ENCODE data around the gene MRPS6.

Gene MRPS6

DNA sequence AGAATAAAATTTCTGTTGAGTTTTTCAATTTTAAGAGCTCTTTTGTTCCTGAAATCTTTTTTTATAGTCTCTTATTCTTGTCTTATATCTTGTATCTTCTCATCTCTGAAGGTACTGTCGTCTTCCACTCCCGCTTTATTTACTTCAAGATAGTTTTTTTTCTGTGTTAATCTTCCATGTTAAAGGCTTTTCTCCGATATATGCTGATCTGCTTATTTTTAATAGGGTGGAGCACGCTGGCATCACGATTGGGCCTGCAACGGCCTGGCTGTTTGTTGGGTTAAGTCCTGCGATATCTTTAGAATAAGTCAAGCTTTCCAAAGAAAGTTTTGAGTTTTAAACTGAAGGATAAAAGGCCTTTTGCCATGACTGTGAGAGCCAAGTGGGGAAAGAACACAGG lies 35.7 kb downstream of the MRPS6 start:
- peaks cover 36% of the 10 kb centered on the region for H3K36me3 Mint-ChIP-seq
- DNase-seq (ENCODE audit: low spot score in 2 of 2) (no peak), ATAC-seq (no peak)
- H3K9me3 Mint-ChIP-seq, result no peaks in the 10 kb centered on the region
- no peak overlapping the region for H3K27ac Mint-ChIP-seq
- H3K4me3 Mint-ChIP-seq, result no peak overlapping the region
- peaks cover 69% of the 10 kb centered on the region for H3K4me1 Mint-ChIP-seq

DNA sequence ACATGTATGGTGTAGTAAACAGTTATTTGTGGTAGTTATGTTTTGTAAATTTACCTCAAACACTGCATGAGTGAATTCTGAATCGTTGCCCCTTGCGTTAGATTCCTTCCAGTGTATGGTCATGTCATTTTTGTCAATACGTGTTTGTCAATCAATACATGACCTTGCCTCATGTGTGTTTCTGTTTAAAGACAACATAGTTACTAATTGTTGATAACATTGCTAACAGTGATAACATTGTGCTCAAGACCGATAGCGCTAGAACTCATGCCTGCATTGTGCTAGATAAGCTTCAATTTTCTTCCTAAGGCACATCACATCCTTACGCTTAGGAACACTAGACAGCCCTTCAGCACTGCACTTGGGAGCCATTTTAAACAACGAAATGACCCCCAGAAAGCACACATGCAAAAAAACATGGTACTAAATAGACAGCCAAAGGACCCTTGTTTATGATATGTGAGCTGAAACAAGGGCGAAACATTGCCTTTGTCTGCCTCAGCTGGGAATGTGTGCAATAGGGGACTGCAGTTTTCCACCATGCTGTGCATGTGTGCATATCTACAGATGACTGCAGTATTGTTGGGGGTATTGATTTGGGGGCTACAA lies 37.3 kb downstream of the MRPS6 start:
- Mint-ChIP-seq H3K9me3 (no peaks in the 10 kb centered on the region), H3K4me1 (peaks cover 68% of the 10 kb centered on the region), H3K36me3 (peaks cover 41% of the 10 kb centered on the region), H3K27ac (no peak overlapping the region), H3K4me3 (no peak overlapping the region)
- DNase-seq (ENCODE audit: low spot score in 2 of 2) (no peak), ATAC-seq (no peak)

DNA sequence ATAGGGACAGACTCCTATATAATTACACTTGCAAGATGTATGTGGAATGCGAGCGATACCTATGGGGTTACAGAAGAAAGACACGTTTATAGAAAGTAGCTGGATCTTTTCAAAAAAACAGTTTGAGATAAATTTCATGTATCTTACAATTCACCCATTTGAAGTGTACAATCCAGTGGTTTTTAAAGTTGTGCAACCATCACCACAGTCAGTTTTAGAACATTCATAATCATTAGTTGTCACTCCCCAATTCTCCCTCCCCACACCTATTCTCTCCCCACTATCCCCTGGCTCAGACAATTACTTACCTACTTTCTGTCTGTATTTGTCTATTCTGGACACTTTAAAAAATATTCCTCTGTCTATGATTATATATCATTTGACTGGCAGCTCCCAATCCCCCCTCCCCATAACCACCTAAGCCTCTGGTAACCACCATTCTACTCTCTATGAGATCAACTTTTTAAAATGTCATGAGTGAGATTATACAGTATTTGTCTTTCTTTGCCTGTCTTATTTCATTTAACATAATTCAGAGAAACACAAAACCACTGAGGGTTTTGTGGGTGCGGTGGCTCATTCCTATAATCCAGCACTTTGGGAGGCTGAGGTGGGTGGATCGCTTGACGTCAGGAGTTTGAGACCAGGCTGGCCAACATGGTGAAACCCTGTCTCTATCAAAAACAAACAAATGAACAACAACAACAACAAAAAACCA lies 39.1 kb downstream of the MRPS6 start:
- Mint-ChIP-seq H3K9me3 (no peaks in the 10 kb centered on the region), H3K4me1 (peaks cover 67% of the 10 kb centered on the region), H3K27ac (peak overlapping the region; percentile 54), H3K36me3 (peaks cover 27% of the 10 kb centered on the region), H3K4me3 (no peak overlapping the region)
- ATAC-seq (no peak), DNase-seq (ENCODE audit: low spot score in 2 of 2) (no peak)

DNA sequence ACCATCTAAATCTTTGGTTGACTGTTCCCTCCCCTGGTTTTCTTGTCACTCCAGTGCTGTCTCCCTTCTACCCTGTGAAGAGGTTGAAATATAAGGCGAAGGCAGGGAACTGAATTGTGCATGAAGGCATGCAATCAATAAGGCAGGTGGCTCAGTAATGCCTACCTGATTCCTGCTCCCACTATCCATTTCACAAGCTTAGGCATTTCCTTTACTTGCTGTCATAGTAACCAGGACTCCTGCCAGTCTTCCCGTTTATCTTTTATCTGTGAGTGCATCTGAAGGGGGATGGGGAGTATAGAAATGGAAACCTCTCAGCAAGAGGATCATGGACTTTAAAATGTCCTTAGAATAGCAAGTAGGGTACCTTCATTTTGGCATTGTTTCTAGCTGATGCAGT lies 40.5 kb downstream of the MRPS6 start:
- H3K27ac Mint-ChIP-seq, result no peak overlapping the region
- no peak for ATAC-seq
- H3K9me3 Mint-ChIP-seq, result no peaks in the 10 kb centered on the region
- peaks cover 34% of the 10 kb centered on the region for H3K36me3 Mint-ChIP-seq
- no peak for DNase-seq (ENCODE audit: low spot score in 2 of 2)
- H3K4me3 Mint-ChIP-seq, result no peak overlapping the region
- peaks cover 64% of the 10 kb centered on the region for H3K4me1 Mint-ChIP-seq

DNA sequence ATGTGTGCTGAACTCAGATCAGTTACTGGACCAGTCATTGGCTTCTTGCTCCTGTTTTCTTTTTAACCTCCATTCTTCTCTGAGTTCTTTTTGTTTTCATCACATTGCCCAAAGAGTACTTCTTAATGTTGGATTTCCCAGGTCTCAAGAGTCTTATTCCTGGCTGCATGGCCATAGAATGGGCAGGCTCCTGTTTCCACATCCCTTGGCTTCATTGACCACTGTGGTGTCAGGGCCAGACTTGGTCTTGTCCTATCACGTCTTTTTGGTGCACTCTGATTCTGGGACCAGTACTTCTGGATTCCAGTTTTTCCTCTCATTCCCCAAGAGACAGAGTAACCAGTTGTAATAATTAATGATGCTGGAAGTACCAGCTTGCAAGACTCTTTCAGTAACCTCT lies 41.8 kb downstream of the MRPS6 start:
- ATAC-seq (no peak), DNase-seq (ENCODE audit: low spot score in 2 of 2) (no peak)
- H3K27ac Mint-ChIP-seq, result no peak overlapping the region
- no peaks in the 10 kb centered on the region for H3K9me3 Mint-ChIP-seq
- no peak overlapping the region for H3K4me3 Mint-ChIP-seq
- H3K36me3 Mint-ChIP-seq, result peaks cover 24% of the 10 kb centered on the region
- H3K4me1 Mint-ChIP-seq, result peaks cover 62% of the 10 kb centered on the region

DNA sequence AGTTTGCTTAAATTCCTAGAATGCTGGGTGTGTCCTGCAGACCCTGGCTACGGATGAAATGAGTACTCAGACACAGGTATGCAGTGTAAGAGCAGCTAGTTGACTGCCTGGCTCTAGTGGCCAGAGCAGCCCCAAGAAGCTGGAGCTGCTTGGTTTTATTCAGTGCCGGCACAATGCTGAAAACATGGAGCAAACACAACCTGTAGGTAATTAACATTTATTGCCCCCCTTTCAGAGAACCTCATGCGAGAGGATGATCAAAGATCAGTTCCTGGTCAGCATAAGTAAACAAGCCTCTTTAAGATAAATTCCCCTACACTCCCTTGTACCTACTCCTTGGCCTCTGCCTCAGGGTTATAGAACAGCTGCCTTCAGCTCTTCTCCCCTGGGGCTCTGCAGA lies 43.2 kb downstream of the MRPS6 start:
- Mint-ChIP-seq H3K4me3 (no peak overlapping the region), H3K9me3 (no peaks in the 10 kb centered on the region), H3K4me1 (peaks cover 50% of the 10 kb centered on the region), H3K36me3 (peaks cover 24% of the 10 kb centered on the region), H3K27ac (no peak overlapping the region)
- DNase-seq (ENCODE audit: low spot score in 2 of 2), result no peak
- ATAC-seq, result no peak

DNA sequence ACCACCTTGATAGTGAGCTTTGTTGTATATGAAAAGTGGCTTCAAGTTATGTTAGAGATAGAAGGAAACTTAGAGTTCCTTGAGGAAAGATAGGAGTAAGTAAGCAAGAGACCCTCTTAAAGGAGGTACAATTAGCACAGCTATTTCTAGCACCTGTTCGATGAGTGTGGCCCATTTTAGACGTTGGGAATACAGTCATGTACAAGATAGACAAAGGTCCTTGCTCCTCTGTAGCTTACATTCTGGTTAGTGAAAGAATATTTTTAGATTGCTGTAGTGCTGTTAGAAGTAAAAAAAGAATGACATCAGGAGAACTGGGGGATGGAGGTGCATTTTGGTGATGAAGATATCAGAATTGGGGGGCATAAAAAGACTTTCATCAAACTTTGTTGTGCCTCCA lies 47.5 kb downstream of the MRPS6 start:
- Mint-ChIP-seq H3K9me3 (no peaks in the 10 kb centered on the region), H3K4me1 (peaks cover 35% of the 10 kb centered on the region), H3K4me3 (no peak overlapping the region), H3K27ac (no peak overlapping the region), H3K36me3 (peaks cover 24% of the 10 kb centered on the region)
- DNase-seq (ENCODE audit: low spot score in 2 of 2), result no peak
- ATAC-seq, result no peak

DNA sequence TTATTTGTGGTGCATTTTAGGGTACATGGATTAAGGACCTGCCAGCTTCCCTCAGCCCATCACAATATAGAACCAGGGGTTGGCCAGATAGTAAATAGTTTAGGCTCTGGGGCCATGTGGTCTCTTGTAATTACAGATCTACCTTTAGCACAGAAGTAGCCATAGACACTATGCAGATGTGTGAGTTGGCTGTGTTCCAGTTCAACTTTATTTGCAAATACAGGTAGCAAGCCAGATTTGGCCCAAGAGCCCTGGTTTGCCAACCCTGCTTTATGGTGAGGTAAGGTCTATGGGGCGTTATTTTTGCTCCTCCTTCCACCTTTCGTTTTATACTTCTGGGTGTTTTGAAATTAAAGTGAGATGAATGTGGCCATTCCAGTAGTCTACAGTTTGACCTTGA lies 48.7 kb downstream of the MRPS6 start:
- H3K36me3 Mint-ChIP-seq, result peaks cover 36% of the 10 kb centered on the region
- no peak overlapping the region for H3K27ac Mint-ChIP-seq
- peaks cover 29% of the 10 kb centered on the region for H3K4me1 Mint-ChIP-seq
- no peak overlapping the region for H3K4me3 Mint-ChIP-seq
- no peaks in the 10 kb centered on the region for H3K9me3 Mint-ChIP-seq
- DNase-seq (ENCODE audit: low spot score in 2 of 2) (no peak), ATAC-seq (no peak)

DNA sequence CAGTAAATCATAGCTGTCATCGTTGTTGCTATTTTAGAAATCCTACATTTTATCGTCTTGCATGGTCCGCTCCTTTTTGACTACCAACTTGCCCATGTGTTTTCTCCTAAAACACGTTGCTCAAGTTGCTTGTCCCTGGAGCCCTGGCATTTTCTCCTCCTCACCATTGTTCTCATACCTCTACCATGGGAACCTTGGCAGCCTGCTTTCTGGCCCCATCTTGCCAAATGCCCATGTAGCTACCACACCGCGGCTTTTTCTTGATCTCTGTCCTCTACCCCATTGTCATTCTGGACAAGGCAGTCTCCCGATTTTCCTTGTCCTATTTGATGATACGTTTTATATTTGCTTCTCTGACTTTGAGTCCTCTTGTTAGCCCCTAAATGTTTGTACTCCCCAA lies 50.2 kb downstream of the MRPS6 start:
- Mint-ChIP-seq H3K4me3 (no peak overlapping the region), H3K36me3 (peaks cover 45% of the 10 kb centered on the region), H3K27ac (peak overlapping the region; percentile 7), H3K4me1 (peaks cover 35% of the 10 kb centered on the region), H3K9me3 (no peaks in the 10 kb centered on the region)
- ATAC-seq (no peak), DNase-seq (ENCODE audit: low spot score in 2 of 2) (no peak)

DNA sequence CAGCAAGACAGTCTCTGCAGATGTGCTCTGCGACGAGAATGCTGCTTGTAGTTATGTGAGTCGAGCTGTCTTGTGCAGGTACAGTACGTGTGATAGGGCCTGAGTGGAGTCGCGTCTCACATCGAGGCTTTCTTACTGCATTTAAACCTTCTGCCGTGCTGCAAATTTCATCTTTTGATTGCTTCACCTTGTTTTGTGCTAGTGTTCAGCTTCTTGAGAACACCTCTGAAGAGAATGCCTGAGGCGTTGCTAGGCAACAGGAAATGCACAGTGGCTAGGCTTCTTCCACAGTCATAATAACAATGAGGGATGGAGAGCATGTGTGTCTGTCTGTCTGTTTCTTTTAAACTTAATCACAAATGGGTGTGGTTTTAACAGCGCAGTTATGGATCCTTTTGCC lies 52.9 kb downstream of the MRPS6 start:
- DNase-seq (ENCODE audit: low spot score in 2 of 2), result no peak
- Mint-ChIP-seq H3K27ac (peak overlapping the region; percentile 26), H3K36me3 (peaks cover 59% of the 10 kb centered on the region), H3K4me3 (no peak overlapping the region), H3K4me1 (peaks cover 54% of the 10 kb centered on the region), H3K9me3 (no peaks in the 10 kb centered on the region)
- ATAC-seq, result no peak

DNA sequence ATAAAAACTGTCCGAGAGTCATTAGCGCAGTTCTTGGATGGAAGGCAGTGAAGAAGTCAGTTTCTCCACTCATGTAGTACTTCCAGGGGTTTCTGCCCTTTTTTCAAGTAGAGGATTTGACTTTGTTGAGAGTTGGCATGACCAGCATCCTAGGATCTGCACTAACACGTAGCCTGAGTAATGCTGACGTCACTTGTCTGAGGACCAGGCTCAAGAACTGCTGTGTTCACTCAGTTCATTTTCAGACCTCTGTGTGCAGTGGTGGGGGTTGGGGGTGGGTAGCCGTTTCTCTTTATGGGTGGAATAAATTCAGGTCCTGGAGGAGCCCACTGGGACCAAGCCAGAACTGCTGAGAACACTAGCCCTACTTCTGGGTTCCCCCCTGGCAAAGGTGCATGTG lies 53.3 kb downstream of the MRPS6 start:
- H3K4me1 Mint-ChIP-seq, result peaks cover 59% of the 10 kb centered on the region
- H3K27ac Mint-ChIP-seq, result no peak overlapping the region
- ATAC-seq, result no peak
- no peak overlapping the region for H3K4me3 Mint-ChIP-seq
- H3K9me3 Mint-ChIP-seq, result no peaks in the 10 kb centered on the region
- H3K36me3 Mint-ChIP-seq, result peaks cover 64% of the 10 kb centered on the region
- DNase-seq (ENCODE audit: low spot score in 2 of 2), result no peak

DNA sequence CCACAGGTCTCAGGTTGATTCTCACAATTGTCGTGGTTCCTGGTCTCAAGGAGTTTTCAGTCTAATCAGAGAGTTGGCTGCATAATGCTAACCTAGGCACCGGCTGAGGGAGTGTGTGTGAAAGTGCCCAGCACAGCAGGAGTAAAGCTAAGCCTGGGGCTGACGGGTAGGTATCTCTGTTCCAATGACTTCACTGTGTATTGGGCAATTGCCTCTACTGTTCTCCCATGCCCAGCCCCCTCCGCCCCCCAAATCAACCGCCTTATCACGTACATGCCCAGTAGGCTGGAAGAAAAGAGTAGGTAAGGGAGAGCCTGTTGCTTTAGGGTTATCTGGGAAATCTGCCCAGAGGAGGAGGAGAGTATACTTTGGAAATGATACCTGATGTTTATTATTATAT lies 54.7 kb downstream of the MRPS6 start:
- no peak for ATAC-seq
- Mint-ChIP-seq H3K4me1 (peaks cover 71% of the 10 kb centered on the region), H3K9me3 (no peaks in the 10 kb centered on the region), H3K36me3 (peaks cover 73% of the 10 kb centered on the region), H3K27ac (peak overlapping the region; percentile 77), H3K4me3 (no peak overlapping the region)
- peak in 1 of 2 donors; percentile 20 for DNase-seq (ENCODE audit: low spot score in 2 of 2)

DNA sequence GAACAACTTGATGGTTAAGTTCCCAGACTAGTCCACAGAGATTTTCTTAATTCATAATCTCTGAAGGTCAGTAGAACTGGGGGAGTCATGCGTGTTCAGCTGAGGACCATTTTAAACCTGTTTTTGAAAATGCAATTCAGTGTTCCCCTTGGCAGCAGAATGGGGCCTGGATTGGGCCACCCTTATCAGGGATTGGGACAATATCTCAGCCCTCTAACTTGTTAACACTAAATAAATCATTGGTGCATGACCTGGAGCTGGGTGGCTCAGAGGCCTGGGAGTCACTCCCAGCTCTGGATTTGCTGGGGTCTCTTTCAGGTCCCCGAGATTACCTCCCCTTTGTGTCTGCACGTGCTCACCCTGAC lies 55.3 kb downstream of the MRPS6 start:
- Mint-ChIP-seq H3K4me1 (peaks cover 71% of the 10 kb centered on the region), H3K4me3 (peak overlapping the region; percentile 28), H3K36me3 (peaks cover 76% of the 10 kb centered on the region)

DNA sequence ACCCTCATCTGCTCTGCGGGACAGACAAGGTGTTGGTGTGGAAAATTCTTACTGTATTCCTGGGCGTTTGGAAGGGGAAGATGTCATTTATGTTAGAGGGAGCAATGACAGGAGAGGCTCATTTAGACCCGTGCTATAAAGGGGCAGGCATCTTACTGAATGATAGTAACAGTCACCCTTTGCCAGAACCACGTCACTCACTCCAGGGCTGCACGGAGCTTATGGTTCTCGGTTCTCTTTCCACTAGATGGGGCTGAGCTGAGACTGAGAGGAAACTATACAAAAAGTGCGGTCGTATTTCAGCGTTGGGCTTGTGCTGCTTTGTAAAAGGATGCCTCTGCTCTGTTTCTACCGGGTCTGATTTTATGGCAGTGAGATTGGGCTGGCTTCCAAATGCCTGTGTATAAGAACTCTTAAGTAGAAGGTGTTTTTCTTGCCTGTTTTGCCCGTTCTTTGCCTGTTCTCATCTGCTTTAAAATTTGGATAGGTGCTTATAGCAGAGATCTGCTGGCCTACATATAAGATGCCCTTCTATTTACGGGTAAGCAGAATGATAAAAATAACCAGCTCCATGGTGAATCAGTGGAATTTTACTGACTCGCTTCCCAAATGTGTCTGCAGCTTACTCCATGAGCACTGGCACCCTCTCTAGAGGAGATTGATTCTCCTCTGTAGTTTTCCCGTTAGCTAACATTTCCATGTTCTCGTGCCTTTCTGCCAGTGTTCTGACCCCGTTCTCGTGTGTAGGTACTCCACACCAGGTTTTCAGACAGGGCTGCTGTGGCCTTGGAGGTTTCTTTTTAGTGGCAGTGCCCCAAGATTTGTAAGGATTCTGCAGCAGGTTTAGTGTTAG lies 55.9 kb downstream of the MRPS6 start:
- Mint-ChIP-seq H3K36me3 (peaks cover 81% of the 10 kb centered on the region), H3K9me3 (no peaks in the 10 kb centered on the region), H3K4me1 (peaks cover 70% of the 10 kb centered on the region), H3K4me3 (peak overlapping the region; percentile 28), H3K27ac (peak overlapping the region; percentile 92)
- ATAC-seq (peak; percentile 98), DNase-seq (ENCODE audit: low spot score in 2 of 2) (peak; percentile 9 to 64)

More for the DNA sequence above, 55.3 kb downstream of the MRPS6 start:
- H3K9me3 Mint-ChIP-seq, result no peaks in the 10 kb centered on the region
- ATAC-seq (no peak), DNase-seq (ENCODE audit: low spot score in 2 of 2) (no peak)
- peak overlapping the region; percentile 92 for H3K27ac Mint-ChIP-seq

DNA sequence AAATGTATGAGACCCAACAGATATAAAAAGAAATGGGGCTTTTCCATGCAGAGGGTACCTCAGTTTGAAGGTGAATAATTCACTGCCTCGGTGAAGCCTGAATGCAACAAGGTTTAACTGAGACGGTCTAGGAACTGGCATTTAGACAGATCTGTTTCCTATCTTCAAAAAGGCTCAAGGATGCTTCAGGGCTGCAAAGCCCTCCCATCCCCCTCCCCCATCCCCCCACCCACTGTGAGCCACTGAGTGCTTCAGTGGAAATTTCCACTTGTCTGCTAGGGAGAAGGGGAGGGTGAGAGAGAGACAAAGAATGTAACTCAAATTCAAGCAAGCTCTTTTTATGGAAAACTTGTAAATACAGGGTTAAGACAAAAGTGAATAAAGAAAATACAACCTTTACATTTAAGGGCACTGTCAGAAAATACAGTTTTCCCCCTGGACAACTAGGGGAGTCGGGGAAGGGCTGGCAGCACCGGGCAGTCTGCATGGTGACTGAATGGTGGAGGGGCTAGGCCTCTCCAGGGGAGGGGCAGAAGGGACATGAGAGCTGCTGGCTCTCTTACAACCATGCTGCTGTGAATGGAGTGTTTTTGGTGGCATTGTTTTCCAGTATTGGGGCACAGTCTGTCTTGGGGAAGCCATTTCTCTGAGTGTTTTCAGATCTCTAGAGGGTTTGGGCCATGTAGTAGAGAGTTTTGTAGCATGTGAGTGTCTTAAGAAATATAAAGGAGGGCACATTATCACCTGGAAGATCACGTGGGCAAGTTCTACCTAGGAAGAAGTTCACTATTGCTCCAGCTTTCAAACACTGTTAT lies 56.7 kb downstream of the MRPS6 start:
- no peaks in the 10 kb centered on the region for H3K9me3 Mint-ChIP-seq
- H3K4me3 Mint-ChIP-seq, result peak overlapping the region; percentile 28
- peak overlapping the region; percentile 92 for H3K27ac Mint-ChIP-seq
- peaks cover 64% of the 10 kb centered on the region for H3K4me1 Mint-ChIP-seq
- peaks cover 81% of the 10 kb centered on the region for H3K36me3 Mint-ChIP-seq
- DNase-seq (ENCODE audit: low spot score in 2 of 2) (peak in 1 of 2 donors; percentile 42), ATAC-seq (no peak)
